Fibroblast of lung (primary cell): ENCODE measurements around the gene LAMA4.

Experiments used
- EZH2 ChIP-seq: IDR thresholded peaks from 2 replicates; pipeline ENCODE4 v1.5.1; 2012; ENCODE audit warnings: low read length, control low read depth, mild to moderate bottlenecking; ENCODE audit errors: missing control alignments
- TF ChIP-seq, protein P1 (sequence below), 2 donors: IDR thresholded peaks in 1 of 2; conservative IDR thresholded peaks in 1 of 2; 1 replicate in 1 of 2; 2 replicates in 1 of 2; pipeline ENCODE4 v1.5.1; 2011 to 2012; ENCODE audit warnings: low read length in 2 of 2, control low read depth in 1 of 2, inconsistent platforms in 1 of 2, low read depth in 1 of 2, mild to moderate bottlenecking in 1 of 2

DNA sequence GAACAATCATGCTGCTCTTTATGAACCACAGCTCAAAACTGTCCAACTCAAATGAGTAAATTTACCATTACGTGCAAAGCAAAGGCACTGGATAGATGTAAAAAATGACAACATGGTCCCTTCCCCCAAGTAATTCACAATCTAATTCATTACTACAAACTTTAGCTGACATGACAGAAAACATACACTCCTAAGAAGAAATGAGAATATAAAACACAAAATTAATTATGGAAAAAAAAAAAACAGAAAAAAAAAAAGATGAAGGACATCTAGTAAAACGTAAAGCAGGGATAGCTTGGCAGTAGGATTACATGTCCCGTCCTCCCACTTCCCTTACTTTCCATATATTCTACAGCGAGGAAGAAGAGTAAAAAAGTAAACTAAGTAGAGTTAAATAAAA, 172.8 kb downstream of the LAMA4 start:
- TF ChIP-seq, protein P1, sequence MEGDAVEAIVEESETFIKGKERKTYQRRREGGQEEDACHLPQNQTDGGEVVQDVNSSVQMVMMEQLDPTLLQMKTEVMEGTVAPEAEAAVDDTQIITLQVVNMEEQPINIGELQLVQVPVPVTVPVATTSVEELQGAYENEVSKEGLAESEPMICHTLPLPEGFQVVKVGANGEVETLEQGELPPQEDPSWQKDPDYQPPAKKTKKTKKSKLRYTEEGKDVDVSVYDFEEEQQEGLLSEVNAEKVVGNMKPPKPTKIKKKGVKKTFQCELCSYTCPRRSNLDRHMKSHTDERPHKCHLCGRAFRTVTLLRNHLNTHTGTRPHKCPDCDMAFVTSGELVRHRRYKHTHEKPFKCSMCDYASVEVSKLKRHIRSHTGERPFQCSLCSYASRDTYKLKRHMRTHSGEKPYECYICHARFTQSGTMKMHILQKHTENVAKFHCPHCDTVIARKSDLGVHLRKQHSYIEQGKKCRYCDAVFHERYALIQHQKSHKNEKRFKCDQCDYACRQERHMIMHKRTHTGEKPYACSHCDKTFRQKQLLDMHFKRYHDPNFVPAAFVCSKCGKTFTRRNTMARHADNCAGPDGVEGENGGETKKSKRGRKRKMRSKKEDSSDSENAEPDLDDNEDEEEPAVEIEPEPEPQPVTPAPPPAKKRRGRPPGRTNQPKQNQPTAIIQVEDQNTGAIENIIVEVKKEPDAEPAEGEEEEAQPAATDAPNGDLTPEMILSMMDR (conservative IDR thresholded peaks at IDR 0.05 in 1 of 2, IDR thresholded peaks at IDR 0.05 in 1 of 2; ENCODE audit: low read depth in 1 of 2, low read length in 2 of 2): no peak
- no peak for TF ChIP-seq EZH2
